Cardiac fibroblast (primary cell): ENCODE results near the gene SMG6.

ENCODE experiments used
- DNase-seq, 2 donors: peaks; one replicate each; pipeline versions ENCODE4 v3.0.0 to v3.0.0-alpha.2; 2010; ENCODE audit warnings: low read depth in 2 of 2
- H3K4me3 ChIP-seq, 2 donors: replicated peaks in 1 of 2; 1 replicate in 1 of 2; 2 replicates in 1 of 2; pipeline ENCODE4 v1.5.1; 2011; ENCODE audit warnings: low read depth in 2 of 2, low read length in 2 of 2, mild to moderate bottlenecking in 2 of 2, moderate library complexity in 1 of 2
- CTCF ChIP-seq: IDR thresholded peaks from one replicate; pipeline ENCODE4 v1.5.1; 2011; ENCODE audit warnings: low read depth, mild to moderate bottlenecking, low read length, inconsistent platforms

SMG6 gene

DNA sequence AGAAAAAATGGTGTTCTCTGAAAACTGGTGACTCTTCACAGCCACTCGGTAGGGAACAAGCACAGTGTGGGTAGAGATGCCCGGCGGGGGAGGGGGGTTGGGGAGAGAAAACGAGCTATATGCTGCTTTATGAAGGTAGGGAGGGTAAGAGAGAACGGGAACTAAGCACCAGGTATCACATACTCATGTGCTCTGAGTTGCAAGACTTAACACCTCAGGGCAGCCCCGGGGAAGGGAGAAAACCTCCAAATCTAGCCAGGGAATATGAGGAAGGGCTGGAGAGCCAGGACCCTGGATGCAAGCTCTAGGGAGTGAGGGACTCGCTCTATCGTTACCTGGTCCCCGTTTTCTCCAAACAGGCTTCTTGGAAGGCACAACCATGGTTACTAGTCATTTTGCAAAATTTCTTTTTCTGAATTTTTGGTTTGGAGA is 213.4 kb downstream of the SMG6 start:
- no peak overlapping the region for H3K4me3 ChIP-seq
- no peak for DNase-seq
- no peak for TF ChIP-seq CTCF

GRCh38 chr17:2089021-2089422 is 214.6 kb downstream of the SMG6 start:
- H3K4me3 ChIP-seq: peak overlapping the region; percentile 8 to 19
- peak; percentile 65 to 75 for DNase-seq
- TF ChIP-seq CTCF: no peak

DNA sequence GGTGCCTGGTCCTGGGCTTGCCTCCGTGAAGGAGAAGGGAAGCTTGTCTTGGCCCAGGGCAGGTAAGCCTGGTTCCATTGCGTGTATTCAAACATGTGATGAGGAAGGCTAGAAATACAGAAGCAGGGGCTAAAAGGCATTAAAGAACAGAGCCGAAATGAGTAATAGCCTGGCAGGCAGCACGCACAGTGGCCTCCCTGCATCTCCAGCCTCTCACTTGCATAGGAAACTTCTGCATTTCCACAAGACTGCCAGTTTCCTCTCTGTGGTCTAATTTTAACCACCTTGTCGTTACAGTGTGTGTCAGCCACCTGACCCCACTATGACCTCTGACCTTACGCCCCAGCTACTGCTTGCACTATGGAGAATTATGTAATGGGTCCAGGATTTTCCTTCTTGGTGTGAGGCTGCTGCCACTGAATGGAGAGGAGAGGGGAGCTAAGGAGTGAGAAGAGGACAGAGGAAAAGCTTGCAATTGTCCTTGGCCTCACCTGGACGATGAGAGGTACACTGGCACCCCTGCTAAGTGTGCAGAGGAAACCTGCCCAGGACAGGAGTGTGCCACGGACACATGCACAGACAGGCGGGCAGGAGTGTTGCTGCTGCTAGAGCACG is 215.9 kb downstream of the SMG6 start:
- no peak for TF ChIP-seq CTCF
- peak; percentile 53 to 57 for DNase-seq

DNA sequence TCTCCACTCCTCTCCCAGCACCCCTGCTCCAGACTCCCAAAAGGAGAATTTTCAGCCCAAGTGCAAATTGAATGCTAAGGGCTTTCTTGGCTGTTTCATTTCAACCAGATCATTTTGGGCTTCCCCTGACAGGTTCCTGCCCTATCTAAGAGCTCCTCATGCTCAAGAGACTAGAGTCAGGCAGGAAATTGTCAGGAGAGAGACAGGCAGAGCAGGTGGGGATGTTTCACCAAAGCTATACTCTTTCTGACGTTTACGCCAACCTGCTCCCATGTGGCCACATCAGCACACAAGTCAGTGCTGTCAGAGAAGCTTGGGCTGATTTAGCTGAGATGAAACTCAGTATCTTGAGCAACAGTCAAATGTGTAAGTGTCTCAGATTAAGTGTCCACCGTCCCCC is 217.3 kb downstream of the SMG6 start:
- no peak for DNase-seq
- TF ChIP-seq CTCF: no peak
- no peak overlapping the region for H3K4me3 ChIP-seq

More for the DNA sequence above, 215.9 kb downstream of the SMG6 start:
- H3K4me3 ChIP-seq: no peak overlapping the region

DNA sequence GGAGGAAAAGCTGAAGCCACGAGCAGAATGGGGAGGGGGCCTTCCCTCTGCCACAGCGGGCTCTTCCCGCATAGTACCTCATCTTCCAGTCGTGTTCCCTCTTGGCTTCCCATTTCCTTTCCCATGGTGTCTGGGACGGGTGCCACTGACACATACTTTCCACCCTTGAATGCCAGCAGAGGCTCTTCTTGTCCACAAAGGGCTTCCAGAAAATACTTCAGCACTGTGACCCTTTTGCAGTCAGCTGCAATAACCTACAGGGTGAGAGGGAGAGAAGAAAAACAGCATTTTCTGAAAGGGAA is 218.0 kb downstream of the SMG6 start:
- no peak overlapping the region for H3K4me3 ChIP-seq
- DNase-seq: peak; percentile 63 to 89
- no peak for TF ChIP-seq CTCF

- no peak for TF ChIP-seq CTCF
- H3K4me3 ChIP-seq: no peak overlapping the region
- DNase-seq: peak; percentile 89 to 95
Measured at GRCh38 chr17:2084766-2085647, 218.6 kb downstream of the SMG6 start.
